K562 (cell line): ENCODE data around the gene ADAR. TPM values are rescaled to one million over a fixed set of nuclear protein-coding genes. Genes with fewer than 3 reads are reported as not detected.

Source experiments
- ATF2 ChIP-seq: sonication (generic); formaldehyde crosslinking; IDR thresholded peaks from 2 replicates; pipeline ENCODE4 v1.8.1; 2022; ENCODE audit warnings: missing genetic modification reagents
- CAMTA2 ChIP-seq: fragments of 250-450 bp; sonication (Bioruptor Pico); conservative IDR thresholded peaks from 2 replicates; pipeline ENCODE4 v1.5.1; 2022
- HLTF ChIP-seq: fragments of 450-650 bp; IDR thresholded peaks from 2 replicates; pipeline ENCODE4 v1.6.1; 2016
- HMGN3 ChIP-seq: IDR thresholded peaks from 2 replicates; pipeline ENCODE4 v1.6.1; 2011; ENCODE audit warnings: borderline replicate concordance, low read depth, mild to moderate bottlenecking, mixed read lengths, low read length; ENCODE audit not compliant: insufficient read length; ENCODE audit errors: extremely low read depth
- HNRNPLL ChIP-seq: fragments of 200-400 bp; formaldehyde crosslinking; IDR thresholded peaks from 2 replicates; pipeline ENCODE4 v1.6.1; 2017; ENCODE audit warnings: low read length, low read depth, mild to moderate bottlenecking; ENCODE audit not compliant: poor library complexity, severe bottlenecking
- MEIS2 ChIP-seq: fragments of 450-650 bp; IDR thresholded peaks from 2 replicates; pipeline ENCODE4 v1.6.1; 2014; ENCODE audit warnings: mild to moderate bottlenecking; ENCODE audit not compliant: partially characterized antibody
- MYBL2 ChIP-seq, 2 experiments: fragments of 450-650 bp in 1 of 2; sonication (generic) in 1 of 2; formaldehyde crosslinking in 1 of 2; IDR thresholded peaks; 2 replicates each; pipeline versions ENCODE4 v1.6.1 to v1.8.1; 2017 to 2022; ENCODE audit warnings: borderline replicate concordance in 1 of 2, inconsistent platforms in 1 of 2, low read depth in 1 of 2, mild to moderate bottlenecking in 1 of 2, missing genetic modification reagents in 1 of 2, moderate library complexity in 1 of 2
- NCOA6 ChIP-seq: fragments of 450-650 bp; IDR thresholded peaks from 2 replicates; pipeline ENCODE4 v1.6.1; 2017; ENCODE audit warnings: mild to moderate bottlenecking
- POLR2B ChIP-seq: fragments of 450-650 bp; IDR thresholded peaks from 2 replicates; pipeline ENCODE4 v1.6.1; 2018; ENCODE audit warnings: low read depth; ENCODE audit not compliant: partially characterized antibody
- SMAD3 ChIP-seq: fragments of 450-650 bp; formaldehyde crosslinking; conservative IDR thresholded peaks from 2 replicates; pipeline ENCODE4 v1.4.0; 2020; ENCODE audit warnings: mild to moderate bottlenecking
- ZC3H8 ChIP-seq: fragments of 450-650 bp; IDR thresholded peaks from 2 replicates; pipeline ENCODE4 v1.6.1; 2017
- ZKSCAN3 ChIP-seq: fragments of 250-450 bp; sonication (Bioruptor Pico); IDR thresholded peaks from 2 replicates; pipeline ENCODE4 v1.4.0; 2020
- ZNF324 ChIP-seq: fragments of 250-450 bp; sonication (Bioruptor Pico); IDR thresholded peaks from 2 replicates; pipeline ENCODE4 v1.4.0; 2020; ENCODE audit warnings: mild to moderate bottlenecking
- polyA plus RNA-seq, 8 experiments: library from polyadenylated mRNA; depleted of rRNA in 4 of 8; stranded (reverse) in 5 of 8; unstranded in 3 of 8; fragments of >200 nt; fragmentation: Nextera tagmentation in 2 of 8; fragmentation: Illumina TruSeq in 1 of 8; extraction: Ambion mirVana in 2 of 8; extraction: Trizol in 1 of 8; gene quantifications; 2 replicates each; pipeline versions ENCODE4 v1.2.1 to v1.2.3, GENCODE V29; 2011 to 2014; ENCODE audit warnings: inconsistent platforms in 1 of 8, missing spikeins in 1 of 8
- total RNA-seq, 7 experiments: library from RNA; depleted of rRNA in 6 of 7; stranded (reverse); fragments of >200 nt in 6 of 7; fragmentation: Illumina TruSeq in 2 of 7; extraction: Trizol in 2 of 7; gene quantifications; 2 replicates each; pipeline versions ENCODE4 v1.2.1 to v1.2.3, GENCODE V29; 2011 to 2021; ENCODE audit warnings: low replicate concordance in 1 of 7
- TF ChIP-seq, protein P1 (sequence below): fragments of 250-450 bp; sonication (Bioruptor Pico); IDR thresholded peaks from 2 replicates; pipeline ENCODE4 v1.8.0; 2021; ENCODE audit warnings: borderline replicate concordance, mild to moderate bottlenecking, moderate library complexity; ENCODE audit not compliant: poor library complexity, severe bottlenecking
- TF ChIP-seq, protein P2 (sequence below), 3 experiments: fragments of 200-800 bp in 1 of 3; fragments of 250-450 bp in 1 of 3; fragments of 450-650 bp in 1 of 3; sonication (Bioruptor Pico) in 1 of 3; sonication (Bioruptor generic) in 1 of 3; formaldehyde crosslinking in 1 of 3; IDR thresholded peaks; 2 replicates each; pipeline versions ENCODE4 v1.6.1 to v1.8.0; 2016 to 2022; ENCODE audit warnings: mild to moderate bottlenecking in 2 of 3, missing genetic modification characterization in 2 of 3, missing compliant biosample characterization in 1 of 3, moderate library complexity in 1 of 3
- TF ChIP-seq, protein P3 (sequence below): fragments of 250-450 bp; sonication (Bioruptor Pico); IDR thresholded peaks from 2 replicates; pipeline ENCODE4 v1.4.0; 2020; ENCODE audit warnings: mild to moderate bottlenecking, moderate library complexity

ADAR gene
- total and polyA plus RNA-seq, 9 of the 15 experiments (the other 6 are each of a cell fraction or from before 2014, with no cell fraction given) = 30.1 to 123 (median 60.2) TPM

DNA sequence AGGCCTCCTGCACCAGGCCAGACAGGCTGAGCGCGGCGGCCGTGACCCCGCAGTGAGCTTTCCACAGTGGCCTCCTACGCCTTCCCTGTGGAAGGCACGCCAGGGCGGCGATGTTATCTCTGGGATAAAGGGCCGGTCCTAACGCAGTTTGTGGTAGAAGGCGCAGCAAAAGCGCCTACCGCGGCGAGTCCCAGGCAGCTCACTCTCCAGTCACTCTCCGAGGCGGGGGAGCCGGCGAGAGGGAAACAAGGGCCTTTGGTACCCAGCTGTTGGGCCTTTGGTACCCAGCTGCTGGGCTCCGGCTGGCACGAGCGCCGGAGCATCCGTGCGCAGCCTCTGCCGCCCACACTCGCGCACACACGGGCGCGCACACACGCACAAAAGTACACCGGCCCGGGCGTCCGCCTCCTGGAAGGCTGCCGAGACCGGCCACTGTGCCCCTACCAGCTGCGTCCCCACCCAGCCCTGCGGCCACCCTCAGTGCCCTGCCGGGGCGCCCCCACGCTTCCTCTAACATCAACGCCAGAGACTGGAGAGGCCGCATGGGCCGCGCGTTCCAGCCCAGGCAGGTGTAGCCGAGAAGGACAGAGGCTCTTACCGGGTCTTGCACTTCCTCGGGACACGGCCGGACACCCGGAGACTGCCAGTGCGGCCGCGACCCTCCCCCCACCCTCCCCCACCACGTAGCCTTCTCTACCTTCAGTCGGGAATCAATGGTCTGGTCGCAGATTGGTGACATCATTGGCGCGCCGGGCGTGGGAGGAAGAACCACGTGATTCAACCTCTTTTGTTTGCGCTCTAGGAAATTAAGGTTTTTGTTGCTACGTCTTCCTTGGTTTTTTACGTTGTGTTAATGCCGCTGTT is 19.5 kb upstream of the ADAR start (continued):
- TF ChIP-seq, protein P1, sequence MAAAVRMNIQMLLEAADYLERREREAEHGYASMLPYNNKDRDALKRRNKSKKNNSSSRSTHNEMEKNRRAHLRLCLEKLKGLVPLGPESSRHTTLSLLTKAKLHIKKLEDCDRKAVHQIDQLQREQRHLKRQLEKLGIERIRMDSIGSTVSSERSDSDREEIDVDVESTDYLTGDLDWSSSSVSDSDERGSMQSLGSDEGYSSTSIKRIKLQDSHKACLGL (CRISPR knock-in tag) = no peak
- no peak for TF ChIP-seq MEIS2
- no peak for TF ChIP-seq CAMTA2 (CRISPR knock-in tag)
- TF ChIP-seq ZC3H8 = no peak
- TF ChIP-seq, protein P2, sequence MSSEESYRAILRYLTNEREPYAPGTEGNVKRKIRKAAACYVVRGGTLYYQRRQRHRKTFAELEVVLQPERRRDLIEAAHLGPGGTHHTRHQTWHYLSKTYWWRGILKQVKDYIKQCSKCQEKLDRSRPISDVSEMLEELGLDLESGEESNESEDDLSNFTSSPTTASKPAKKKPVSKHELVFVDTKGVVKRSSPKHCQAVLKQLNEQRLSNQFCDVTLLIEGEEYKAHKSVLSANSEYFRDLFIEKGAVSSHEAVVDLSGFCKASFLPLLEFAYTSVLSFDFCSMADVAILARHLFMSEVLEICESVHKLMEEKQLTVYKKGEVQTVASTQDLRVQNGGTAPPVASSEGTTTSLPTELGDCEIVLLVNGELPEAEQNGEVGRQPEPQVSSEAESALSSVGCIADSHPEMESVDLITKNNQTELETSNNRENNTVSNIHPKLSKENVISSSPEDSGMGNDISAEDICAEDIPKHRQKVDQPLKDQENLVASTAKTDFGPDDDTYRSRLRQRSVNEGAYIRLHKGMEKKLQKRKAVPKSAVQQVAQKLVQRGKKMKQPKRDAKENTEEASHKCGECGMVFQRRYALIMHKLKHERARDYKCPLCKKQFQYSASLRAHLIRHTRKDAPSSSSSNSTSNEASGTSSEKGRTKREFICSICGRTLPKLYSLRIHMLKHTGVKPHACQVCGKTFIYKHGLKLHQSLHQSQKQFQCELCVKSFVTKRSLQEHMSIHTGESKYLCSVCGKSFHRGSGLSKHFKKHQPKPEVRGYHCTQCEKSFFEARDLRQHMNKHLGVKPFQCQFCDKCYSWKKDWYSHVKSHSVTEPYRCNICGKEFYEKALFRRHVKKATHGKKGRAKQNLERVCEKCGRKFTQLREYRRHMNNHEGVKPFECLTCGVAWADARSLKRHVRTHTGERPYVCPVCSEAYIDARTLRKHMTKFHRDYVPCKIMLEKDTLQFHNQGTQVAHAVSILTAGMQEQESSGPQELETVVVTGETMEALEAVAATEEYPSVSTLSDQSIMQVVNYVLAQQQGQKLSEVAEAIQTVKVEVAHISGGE (CRISPR knock-in tag; IDR thresholded peaks at IDR 0.05) = no peak
- TF ChIP-seq NCOA6 = no peak
- TF ChIP-seq, protein P3, sequence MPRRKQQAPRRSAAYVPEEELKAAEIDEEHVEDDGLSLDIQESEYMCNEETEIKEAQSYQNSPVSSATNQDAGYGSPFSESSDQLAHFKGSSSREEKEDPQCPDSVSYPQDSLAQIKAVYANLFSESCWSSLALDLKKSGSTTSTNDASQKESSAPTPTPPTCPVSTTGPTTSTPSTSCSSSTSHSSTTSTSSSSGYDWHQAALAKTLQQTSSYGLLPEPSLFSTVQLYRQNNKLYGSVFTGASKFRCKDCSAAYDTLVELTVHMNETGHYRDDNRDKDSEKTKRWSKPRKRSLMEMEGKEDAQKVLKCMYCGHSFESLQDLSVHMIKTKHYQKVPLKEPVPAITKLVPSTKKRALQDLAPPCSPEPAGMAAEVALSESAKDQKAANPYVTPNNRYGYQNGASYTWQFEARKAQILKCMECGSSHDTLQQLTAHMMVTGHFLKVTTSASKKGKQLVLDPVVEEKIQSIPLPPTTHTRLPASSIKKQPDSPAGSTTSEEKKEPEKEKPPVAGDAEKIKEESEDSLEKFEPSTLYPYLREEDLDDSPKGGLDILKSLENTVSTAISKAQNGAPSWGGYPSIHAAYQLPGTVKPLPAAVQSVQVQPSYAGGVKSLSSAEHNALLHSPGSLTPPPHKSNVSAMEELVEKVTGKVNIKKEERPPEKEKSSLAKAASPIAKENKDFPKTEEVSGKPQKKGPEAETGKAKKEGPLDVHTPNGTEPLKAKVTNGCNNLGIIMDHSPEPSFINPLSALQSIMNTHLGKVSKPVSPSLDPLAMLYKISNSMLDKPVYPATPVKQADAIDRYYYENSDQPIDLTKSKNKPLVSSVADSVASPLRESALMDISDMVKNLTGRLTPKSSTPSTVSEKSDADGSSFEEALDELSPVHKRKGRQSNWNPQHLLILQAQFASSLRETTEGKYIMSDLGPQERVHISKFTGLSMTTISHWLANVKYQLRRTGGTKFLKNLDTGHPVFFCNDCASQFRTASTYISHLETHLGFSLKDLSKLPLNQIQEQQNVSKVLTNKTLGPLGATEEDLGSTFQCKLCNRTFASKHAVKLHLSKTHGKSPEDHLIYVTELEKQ (CRISPR knock-in tag) = no peak
- no peak for TF ChIP-seq POLR2B
- no peak; the same call in 1 of the 2 replicates for TF ChIP-seq SMAD3 (CRISPR knock-in tag)
- TF ChIP-seq HNRNPLL = peak; percentile 93
- peak; percentile 73 for TF ChIP-seq HMGN3
- no peak; the same call in 1 of the 2 replicates for TF ChIP-seq ZNF324 (CRISPR knock-in tag)
- TF ChIP-seq ATF2 (CRISPR knock-in tag) = no peak
- TF ChIP-seq MYBL2 (IDR thresholded peaks at IDR 0.05; ENCODE audit: low read depth) = peak; percentile 52; the same call in 1 of the 2 replicates
- no peak for TF ChIP-seq MYBL2 (CRISPR knock-in tag; IDR thresholded peaks at IDR 0.05; ENCODE audit: borderline replicate concordance)
- TF ChIP-seq ZKSCAN3 (CRISPR knock-in tag) = no peak
- no peak for TF ChIP-seq HLTF
